ENCODE results near the gene SPAG4.

SPAG4 gene

DNA sequence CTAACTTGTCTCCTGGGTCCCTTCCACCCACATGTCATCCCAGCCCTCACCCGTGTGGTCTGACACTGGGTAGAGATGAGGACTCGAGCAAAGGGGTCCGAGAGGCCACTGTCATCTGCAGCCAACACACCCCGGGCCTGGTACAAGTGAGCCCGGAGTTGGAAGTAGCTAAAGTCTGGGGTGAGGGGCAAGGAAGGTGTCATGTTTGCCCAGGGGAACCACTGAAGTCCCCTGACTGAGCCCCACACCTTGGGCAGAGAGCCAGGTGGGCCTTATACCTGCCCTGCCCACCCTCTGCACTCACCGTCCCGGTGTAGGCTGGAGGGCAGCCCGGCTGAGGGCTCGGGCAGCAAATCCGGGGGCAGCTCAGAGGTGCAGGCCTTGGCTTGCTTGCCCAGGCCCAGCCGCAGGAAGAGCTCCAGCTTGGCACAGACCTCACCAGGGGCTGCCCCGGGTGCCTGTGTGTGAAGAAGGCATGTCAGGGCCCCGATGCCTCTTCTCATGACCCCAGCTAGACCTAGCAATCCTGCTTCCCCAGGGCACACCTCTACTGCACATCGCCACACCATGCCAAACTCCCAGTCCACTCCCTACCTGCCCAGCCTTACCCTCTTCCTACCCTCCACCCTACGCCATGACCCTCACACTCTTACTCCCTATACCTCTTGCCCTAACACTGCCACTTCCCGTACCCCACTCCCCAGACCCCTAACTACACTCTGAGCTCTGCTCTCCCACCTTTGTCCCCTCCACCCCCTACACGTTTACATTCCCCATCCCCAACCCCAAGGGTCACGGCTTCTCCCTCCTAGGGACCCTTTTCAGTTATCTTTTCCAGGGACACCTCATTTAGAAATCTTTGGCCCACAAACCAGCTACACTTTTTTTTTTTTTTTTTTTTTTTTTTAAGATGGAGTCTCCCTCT lies 31.7 kb upstream of the SPAG4 start:
- Histone ChIP-seq H3K27ac (ENCODE audit: insufficient read depth, low read length, poor library complexity, severe bottlenecking) (no peak overlapping the region), H3K36me3 (ENCODE audit: control insufficient read depth, insufficient read depth, low read length) (no peaks in the 10 kb centered on the region), H3K27me3 (replicated peaks; ENCODE audit: control insufficient read depth, insufficient read depth, low read length, poor library complexity, severe bottlenecking) (no peaks in the 10 kb centered on the region), H3K4me3 (ENCODE audit: insufficient read depth, low read depth, low read length, poor library complexity, severe bottlenecking) (no peak overlapping the region), H3K4me1 (ENCODE audit: control insufficient read depth, insufficient read depth, low read length, poor library complexity, severe bottlenecking) (no peaks in the 10 kb centered on the region), H3K9me3 (ENCODE audit: control insufficient read depth, low read length) (no peaks in the 10 kb centered on the region)
- DNase-seq = no peak

DNA sequence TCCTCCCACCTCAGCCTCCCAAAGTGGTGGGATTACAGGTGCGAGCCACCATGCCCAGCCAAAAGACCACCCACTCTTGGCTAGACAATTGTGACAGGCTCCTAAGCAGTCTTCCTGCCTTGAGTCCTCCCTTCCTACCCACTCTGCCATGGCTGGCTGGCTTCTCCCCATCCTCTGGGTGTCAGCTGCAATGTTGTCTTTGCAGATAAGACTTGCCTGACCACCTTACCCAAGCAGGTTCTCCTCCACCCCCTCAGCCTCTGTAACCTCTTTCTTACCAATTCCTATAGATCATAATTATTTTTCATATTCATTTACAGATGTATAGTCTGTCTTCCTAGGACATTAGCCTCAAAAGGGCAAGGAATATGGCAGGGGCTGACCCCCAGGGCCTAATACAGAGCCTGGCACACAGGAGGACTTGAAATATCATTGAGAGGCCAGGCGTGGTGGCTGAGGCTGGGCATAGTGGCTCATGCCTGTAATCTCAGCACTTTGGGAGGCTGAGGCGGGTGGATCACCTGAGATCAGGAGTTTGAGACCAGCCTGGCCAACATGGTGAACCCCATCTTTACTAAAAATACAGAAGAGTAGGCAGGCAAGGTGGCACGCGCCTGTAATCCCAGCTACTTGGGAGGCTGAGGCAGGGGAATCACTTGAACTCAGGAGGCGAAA lies 28.7 kb upstream of the SPAG4 start:
- DNase-seq = no peak
- H3K4me3 ChIP-seq (ENCODE audit: insufficient read depth, low read depth, low read length, poor library complexity, severe bottlenecking) = no peak overlapping the region
- no peaks in the 10 kb centered on the region for H3K9me3 ChIP-seq (ENCODE audit: control insufficient read depth, low read length)
- no peaks in the 10 kb centered on the region for H3K27me3 ChIP-seq (replicated peaks; ENCODE audit: control insufficient read depth, insufficient read depth, low read length, poor library complexity, severe bottlenecking)
- H3K4me1 ChIP-seq (ENCODE audit: control insufficient read depth, insufficient read depth, low read length, poor library complexity, severe bottlenecking) = no peaks in the 10 kb centered on the region
- no peak overlapping the region for H3K27ac ChIP-seq (ENCODE audit: insufficient read depth, low read length, poor library complexity, severe bottlenecking)
- H3K36me3 ChIP-seq (ENCODE audit: control insufficient read depth, insufficient read depth, low read length) = no peaks in the 10 kb centered on the region

DNA sequence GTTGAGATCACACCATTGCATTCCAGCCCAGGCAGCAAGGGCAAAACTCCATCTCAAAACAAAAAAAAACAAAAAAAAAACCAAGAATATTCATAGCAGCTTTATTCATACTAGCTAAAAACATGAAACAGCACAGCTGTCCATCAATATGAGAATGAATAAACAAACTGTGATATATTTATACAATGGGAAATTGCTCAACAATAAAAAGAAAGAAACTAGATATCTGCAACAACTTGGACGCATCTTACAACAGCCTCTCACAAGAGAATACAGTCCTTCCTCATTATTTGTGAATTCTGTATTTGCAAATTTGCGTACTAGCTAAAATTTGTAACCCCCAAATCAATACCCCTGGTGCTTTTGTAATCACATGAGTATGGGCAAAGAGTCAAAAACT lies 28.2 kb upstream of the SPAG4 start:
- no peaks in the 10 kb centered on the region for H3K9me3 ChIP-seq (ENCODE audit: control insufficient read depth, low read length)
- no peaks in the 10 kb centered on the region for H3K27me3 ChIP-seq (replicated peaks; ENCODE audit: control insufficient read depth, insufficient read depth, low read length, poor library complexity, severe bottlenecking)
- DNase-seq = no peak
- H3K27ac ChIP-seq (ENCODE audit: insufficient read depth, low read length, poor library complexity, severe bottlenecking) = no peak overlapping the region
- no peaks in the 10 kb centered on the region for H3K36me3 ChIP-seq (ENCODE audit: control insufficient read depth, insufficient read depth, low read length)
- no peaks in the 10 kb centered on the region for H3K4me1 ChIP-seq (ENCODE audit: control insufficient read depth, insufficient read depth, low read length, poor library complexity, severe bottlenecking)
- no peak overlapping the region for H3K4me3 ChIP-seq (ENCODE audit: insufficient read depth, low read depth, low read length, poor library complexity, severe bottlenecking)

GRCh38 chr20:35588397-35588796 lies 27.2 kb upstream of the SPAG4 start:
- Histone ChIP-seq H3K27ac (ENCODE audit: insufficient read depth, low read length, poor library complexity, severe bottlenecking) (no peak overlapping the region), H3K9me3 (ENCODE audit: control insufficient read depth, low read length) (no peaks in the 10 kb centered on the region), H3K36me3 (ENCODE audit: control insufficient read depth, insufficient read depth, low read length) (no peaks in the 10 kb centered on the region), H3K27me3 (replicated peaks; ENCODE audit: control insufficient read depth, insufficient read depth, low read length, poor library complexity, severe bottlenecking) (no peaks in the 10 kb centered on the region), H3K4me3 (ENCODE audit: insufficient read depth, low read depth, low read length, poor library complexity, severe bottlenecking) (no peak overlapping the region), H3K4me1 (ENCODE audit: control insufficient read depth, insufficient read depth, low read length, poor library complexity, severe bottlenecking) (no peaks in the 10 kb centered on the region)
- no peak for DNase-seq

DNA sequence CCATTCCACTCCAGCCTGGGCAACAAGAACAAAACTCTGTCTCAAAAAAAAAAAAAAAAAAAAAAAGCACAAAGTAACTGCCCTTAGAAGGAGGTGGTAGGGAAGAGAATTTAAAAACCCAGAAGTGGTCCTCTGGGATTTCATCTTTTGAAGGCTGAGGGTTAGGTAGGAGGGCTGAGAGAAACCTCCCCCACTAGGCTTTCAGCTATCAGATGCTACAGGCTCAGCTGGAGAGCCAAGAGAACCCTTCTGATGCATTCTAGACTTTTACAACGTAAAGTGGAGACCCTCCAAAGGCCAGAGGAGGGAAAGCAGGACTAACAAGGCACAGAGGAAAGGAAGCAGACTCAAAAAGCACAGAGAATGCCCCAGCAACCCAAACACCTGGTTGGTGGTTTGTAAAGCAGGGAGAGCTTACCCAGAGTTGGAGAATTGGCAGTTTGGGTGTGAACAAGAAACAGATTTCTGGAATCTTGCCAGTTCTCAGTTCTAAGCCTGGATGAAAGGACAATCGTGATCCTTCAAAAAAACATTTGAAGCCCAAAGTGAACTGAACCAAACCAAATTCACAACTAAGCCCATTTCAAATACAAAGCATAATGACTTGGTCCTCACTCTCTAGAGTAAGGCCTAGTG lies 23.2 kb upstream of the SPAG4 start:
- Histone ChIP-seq H3K4me3 (ENCODE audit: insufficient read depth, low read depth, low read length, poor library complexity, severe bottlenecking) (no peak overlapping the region), H3K36me3 (ENCODE audit: control insufficient read depth, insufficient read depth, low read length) (no peaks in the 10 kb centered on the region), H3K4me1 (ENCODE audit: control insufficient read depth, insufficient read depth, low read length, poor library complexity, severe bottlenecking) (no peaks in the 10 kb centered on the region), H3K27ac (ENCODE audit: insufficient read depth, low read length, poor library complexity, severe bottlenecking) (no peak overlapping the region), H3K9me3 (ENCODE audit: control insufficient read depth, low read length) (no peaks in the 10 kb centered on the region), H3K27me3 (replicated peaks; ENCODE audit: control insufficient read depth, insufficient read depth, low read length, poor library complexity, severe bottlenecking) (no peaks in the 10 kb centered on the region)
- DNase-seq = no peak

GRCh38 chr20:35595456-35595855 lies 20.2 kb upstream of the SPAG4 start:
- Histone ChIP-seq H3K9me3 (ENCODE audit: control insufficient read depth, low read length) (no peaks in the 10 kb centered on the region), H3K36me3 (ENCODE audit: control insufficient read depth, insufficient read depth, low read length) (no peaks in the 10 kb centered on the region), H3K27ac (ENCODE audit: insufficient read depth, low read length, poor library complexity, severe bottlenecking) (no peak overlapping the region), H3K4me1 (ENCODE audit: control insufficient read depth, insufficient read depth, low read length, poor library complexity, severe bottlenecking) (no peaks in the 10 kb centered on the region), H3K27me3 (replicated peaks; ENCODE audit: control insufficient read depth, insufficient read depth, low read length, poor library complexity, severe bottlenecking) (peaks cover 2% of the 10 kb centered on the region), H3K4me3 (ENCODE audit: insufficient read depth, low read depth, low read length, poor library complexity, severe bottlenecking) (no peak overlapping the region)
- DNase-seq = no peak

DNA sequence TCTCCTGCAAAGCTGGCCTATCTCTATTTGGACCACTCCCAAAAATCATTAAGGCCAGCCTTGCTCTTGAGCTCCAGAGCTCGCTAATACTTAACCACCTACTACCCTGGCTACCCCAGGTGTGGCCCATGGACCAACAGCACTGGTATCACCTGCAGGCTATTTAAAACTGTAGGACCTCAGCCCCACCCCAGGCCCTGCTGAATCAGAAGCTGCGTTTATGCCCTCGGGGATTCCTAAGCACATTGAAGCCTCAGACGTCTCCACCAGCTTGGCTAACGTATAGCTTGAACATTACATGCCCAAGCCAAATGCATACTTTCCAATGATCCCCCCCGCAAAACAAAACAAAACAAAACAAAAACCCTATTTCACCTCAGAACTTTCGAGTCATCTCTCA lies 19.7 kb upstream of the SPAG4 start:
- Histone ChIP-seq H3K4me1 (ENCODE audit: control insufficient read depth, insufficient read depth, low read length, poor library complexity, severe bottlenecking) (peaks cover 2% of the 10 kb centered on the region), H3K36me3 (ENCODE audit: control insufficient read depth, insufficient read depth, low read length) (no peaks in the 10 kb centered on the region), H3K27me3 (replicated peaks; ENCODE audit: control insufficient read depth, insufficient read depth, low read length, poor library complexity, severe bottlenecking) (peaks cover 4% of the 10 kb centered on the region), H3K4me3 (ENCODE audit: insufficient read depth, low read depth, low read length, poor library complexity, severe bottlenecking) (no peak overlapping the region), H3K9me3 (ENCODE audit: control insufficient read depth, low read length) (no peaks in the 10 kb centered on the region), H3K27ac (ENCODE audit: insufficient read depth, low read length, poor library complexity, severe bottlenecking) (no peak overlapping the region)
- DNase-seq = no peak

DNA sequence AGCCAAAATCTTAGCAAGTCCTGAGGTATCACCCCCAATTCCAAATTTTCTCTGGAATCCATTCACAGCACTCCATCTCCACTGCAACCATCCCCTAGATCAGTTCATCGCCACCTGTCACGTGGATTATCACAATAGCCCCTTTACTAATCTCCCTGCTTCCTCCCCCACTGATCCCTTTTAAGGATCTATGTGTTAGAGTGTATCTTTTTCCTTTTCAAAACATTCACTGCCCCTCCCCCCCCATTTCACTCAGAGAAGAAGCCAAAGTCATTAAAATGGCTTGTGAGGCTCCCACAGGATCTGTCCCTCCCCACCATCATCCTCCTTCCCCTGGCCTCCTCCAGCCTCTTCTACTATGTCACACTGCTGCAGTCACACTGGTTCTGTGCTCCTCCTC lies 18.4 kb upstream of the SPAG4 start:
- DNase-seq = no peak

DNA sequence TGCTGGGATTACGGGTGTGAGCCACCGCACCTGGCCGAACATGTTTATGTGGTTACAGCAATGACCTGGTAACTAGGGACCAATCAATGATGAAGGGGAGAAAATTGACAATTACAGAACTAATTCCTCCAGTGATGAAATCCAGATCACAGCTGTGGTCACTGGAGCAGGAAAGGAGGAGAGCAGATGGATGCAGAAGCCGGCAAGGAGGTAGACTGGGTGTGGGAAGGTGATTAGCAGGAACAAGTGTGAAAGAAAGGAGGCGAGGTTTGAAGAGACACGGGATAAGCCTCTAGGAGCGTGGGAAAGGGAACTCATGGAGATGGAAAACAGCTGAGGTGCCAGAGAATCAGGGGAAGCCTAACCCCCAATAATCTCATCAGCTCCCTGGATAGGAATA lies 17.2 kb upstream of the SPAG4 start:
- Histone ChIP-seq H3K9me3 (ENCODE audit: control insufficient read depth, low read length) (no peaks in the 10 kb centered on the region), H3K36me3 (ENCODE audit: control insufficient read depth, insufficient read depth, low read length) (no peaks in the 10 kb centered on the region), H3K27ac (ENCODE audit: insufficient read depth, low read length, poor library complexity, severe bottlenecking) (no peak overlapping the region), H3K27me3 (replicated peaks; ENCODE audit: control insufficient read depth, insufficient read depth, low read length, poor library complexity, severe bottlenecking) (peaks cover 4% of the 10 kb centered on the region), H3K4me1 (ENCODE audit: control insufficient read depth, insufficient read depth, low read length, poor library complexity, severe bottlenecking) (peaks cover 12% of the 10 kb centered on the region), H3K4me3 (ENCODE audit: insufficient read depth, low read depth, low read length, poor library complexity, severe bottlenecking) (no peak overlapping the region)
- DNase-seq = no peak

More for the DNA sequence above, 18.4 kb upstream of the SPAG4 start:
- H3K27ac ChIP-seq (ENCODE audit: insufficient read depth, low read length, poor library complexity, severe bottlenecking) = no peak overlapping the region
- H3K4me3 ChIP-seq (ENCODE audit: insufficient read depth, low read depth, low read length, poor library complexity, severe bottlenecking) = no peak overlapping the region
- no peaks in the 10 kb centered on the region for H3K36me3 ChIP-seq (ENCODE audit: control insufficient read depth, insufficient read depth, low read length)
- H3K4me1 ChIP-seq (ENCODE audit: control insufficient read depth, insufficient read depth, low read length, poor library complexity, severe bottlenecking) = peaks cover 11% of the 10 kb centered on the region
- peaks cover 4% of the 10 kb centered on the region for H3K27me3 ChIP-seq (replicated peaks; ENCODE audit: control insufficient read depth, insufficient read depth, low read length, poor library complexity, severe bottlenecking)
- H3K9me3 ChIP-seq (ENCODE audit: control insufficient read depth, low read length) = no peaks in the 10 kb centered on the region

All from effector memory CD4-positive, alpha-beta T cell (primary cell).